A673 (cell line): Measurements from ENCODE around the gene ATP10A. TPM values are rescaled to one million over a fixed set of nuclear protein-coding genes. Genes with fewer than 3 reads are reported as not detected.

Source experiments
- BruUV-seq: library from RNA; stranded (reverse); fragments of 400-500 nt; replicated peaks from 2 replicates; lab custom pipeline; 2021; lab: Mats Ljungman, UMichigan
- CTCF ChIA-PET: fragments of 300-600 bp; sonication (Branson Sonifier 250); formaldehyde crosslinking; loops from one replicate; lab custom pipeline; 2022; ENCODE audit warnings: antibody characterized with exemption; lab: Charles Lee
- POLR2A ChIA-PET: fragments of 300-600 bp; sonication (Branson Sonifier 250); formaldehyde crosslinking; loops from one replicate; lab custom pipeline; 2022; ENCODE audit warnings: antibody characterized with exemption; ENCODE audit not compliant: low non-redundant PET; lab: Charles Lee
- DNase-seq: peaks from one replicate; pipeline ENCODE4 v3.0.0-alpha.2; 2015; ENCODE audit warnings: low spot score
- H3K27ac ChIP-seq: fragments of 200-600 bp; sonication (generic); 2 replicates; pipeline ENCODE4 v1.5.1; 2016; ENCODE audit warnings: mixed run types, low read depth, mild to moderate bottlenecking, mixed read lengths, antibody characterized with exemption, low read length; ENCODE audit not compliant: poor library complexity, severe bottlenecking
- H3K27me3 ChIP-seq: fragments of 200-600 bp; sonication (generic); replicated peaks from 2 replicates; pipeline ENCODE4 v1.6.1; 2017; ENCODE audit warnings: mixed run types, low read depth, mild to moderate bottlenecking, mixed read lengths, antibody characterized with exemption, low read length; ENCODE audit not compliant: insufficient read depth, poor library complexity
- H3K36me3 ChIP-seq: fragments of 200-600 bp; sonication (generic); 2 replicates; pipeline ENCODE4 v1.6.1; 2016; ENCODE audit warnings: mixed run types, mild to moderate bottlenecking, mixed read lengths, antibody characterized with exemption, low read length; ENCODE audit not compliant: insufficient read depth, poor library complexity, severe bottlenecking
- H3K4me1 ChIP-seq: fragments of 200-600 bp; sonication (generic); 2 replicates; pipeline ENCODE4 v1.6.1; 2017; ENCODE audit warnings: mixed run types, mild to moderate bottlenecking, mixed read lengths, antibody characterized with exemption, low read length; ENCODE audit not compliant: insufficient read depth, poor library complexity, severe bottlenecking
- H3K4me3 ChIP-seq: fragments of 200-600 bp; sonication (generic); 2 replicates; pipeline ENCODE4 v1.5.1; 2016; ENCODE audit warnings: low read depth, mixed run types, mild to moderate bottlenecking, mixed read lengths, low read length; ENCODE audit not compliant: poor library complexity, severe bottlenecking
- H3K9me3 ChIP-seq: fragments of 200-600 bp; sonication (generic); 2 replicates; pipeline ENCODE4 v1.6.1; 2016; ENCODE audit warnings: mixed run types, low read depth, mild to moderate bottlenecking, mixed read lengths, antibody characterized with exemption, low read length; ENCODE audit not compliant: poor library complexity, severe bottlenecking
- CTCF ChIP-seq: fragments of 300-800, 200-600 bp; sonication (generic); conservative IDR thresholded peaks from 2 replicates; pipeline ENCODE4 v1.5.1; 2017; ENCODE audit warnings: low read depth, mild to moderate bottlenecking, antibody characterized with exemption, low read length, moderate library complexity, mixed read lengths
- EZH2 ChIP-seq: fragments of 200-600 bp; sonication (generic); IDR thresholded peaks from 2 replicates; pipeline ENCODE4 v1.6.1; 2017; ENCODE audit warnings: borderline replicate concordance, low read depth, mild to moderate bottlenecking, mixed read lengths, antibody characterized with exemption, low read length; ENCODE audit not compliant: poor library complexity, severe bottlenecking
- intact Hi-C: fragments of 100-400 bp; cut with micrococcal nuclease; formaldehyde crosslinking; loops from one replicate; pipeline ENCODE4 v1.10.0; 2022; ENCODE audit not compliant: unreplicated experiment
- total RNA-seq: library from RNA; stranded (reverse); gene quantifications from 2 replicates; pipeline ENCODE4 v1.2.3, GENCODE V29; 2021

Gene ATP10A
- total RNA-seq, 1 experiment from 2014 or later, result not detected

- Histone ChIP-seq H3K9me3 (peaks cover 4% of the 10 kb centered on the region), H3K4me1 (no peaks in the 10 kb centered on the region), H3K4me3 (no peak overlapping the region), H3K36me3 (no peaks in the 10 kb centered on the region), H3K27me3 (no peaks in the 10 kb centered on the region), H3K27ac (no peak overlapping the region)
- no peak for DNase-seq
- no peak for TF ChIP-seq EZH2
- TF ChIP-seq CTCF, result no peak
- BruUV-seq, result no TSS peak
- POLR2A ChIA-PET, result no interaction called here
- intact Hi-C loops, result no loop called here
- CTCF ChIA-PET, result no interaction called here
Measured at GRCh38 chr15:25778161-25778560, 85.0 kb downstream of the ATP10A start.

GRCh38 chr15:25777037-25777436 lies 86.1 kb downstream of the ATP10A start:
- CTCF ChIA-PET, result no interaction called here
- H3K4me3 ChIP-seq, result no peak overlapping the region
- intact Hi-C loops, result no loop called here

GRCh38 chr15:25776071-25776746 lies 86.9 kb downstream of the ATP10A start:
- Histone ChIP-seq H3K36me3 (no peaks in the 10 kb centered on the region), H3K9me3 (peaks cover 3% of the 10 kb centered on the region), H3K4me1 (no peaks in the 10 kb centered on the region), H3K4me3 (no peak overlapping the region), H3K27me3 (no peaks in the 10 kb centered on the region), H3K27ac (no peak overlapping the region)
- CTCF ChIA-PET, result no interaction called here
- DNase-seq, result no peak
- POLR2A ChIA-PET, result no interaction called here
- intact Hi-C loops, result no loop called here
- no TSS peak for BruUV-seq
- TF ChIP-seq EZH2 (no peak), CTCF (no peak)

More at GRCh38 chr15:25777037-25777436, 86.1 kb downstream of the ATP10A start:
- Histone ChIP-seq H3K9me3 (peaks cover 3% of the 10 kb centered on the region), H3K36me3 (no peaks in the 10 kb centered on the region), H3K4me1 (no peaks in the 10 kb centered on the region), H3K27me3 (no peaks in the 10 kb centered on the region), H3K27ac (no peak overlapping the region)
- POLR2A ChIA-PET, result no interaction called here
- no peak for DNase-seq
- TF ChIP-seq CTCF (no peak), EZH2 (no peak)
- no TSS peak for BruUV-seq
